ENCODE data around the gene CIDEC. TPM values are rescaled to one million over a fixed set of nuclear protein-coding genes. Genes with fewer than 3 reads are reported as not detected.
A peak's percentile ranks its signal among the peaks of the same experiment; 100 is the strongest.

CIDEC gene
- total and polyA plus RNA-seq, 2 of the 8 experiments (the other 6 are each of a cell fraction or from before 2014, with no cell fraction given), result not detected

DNA sequence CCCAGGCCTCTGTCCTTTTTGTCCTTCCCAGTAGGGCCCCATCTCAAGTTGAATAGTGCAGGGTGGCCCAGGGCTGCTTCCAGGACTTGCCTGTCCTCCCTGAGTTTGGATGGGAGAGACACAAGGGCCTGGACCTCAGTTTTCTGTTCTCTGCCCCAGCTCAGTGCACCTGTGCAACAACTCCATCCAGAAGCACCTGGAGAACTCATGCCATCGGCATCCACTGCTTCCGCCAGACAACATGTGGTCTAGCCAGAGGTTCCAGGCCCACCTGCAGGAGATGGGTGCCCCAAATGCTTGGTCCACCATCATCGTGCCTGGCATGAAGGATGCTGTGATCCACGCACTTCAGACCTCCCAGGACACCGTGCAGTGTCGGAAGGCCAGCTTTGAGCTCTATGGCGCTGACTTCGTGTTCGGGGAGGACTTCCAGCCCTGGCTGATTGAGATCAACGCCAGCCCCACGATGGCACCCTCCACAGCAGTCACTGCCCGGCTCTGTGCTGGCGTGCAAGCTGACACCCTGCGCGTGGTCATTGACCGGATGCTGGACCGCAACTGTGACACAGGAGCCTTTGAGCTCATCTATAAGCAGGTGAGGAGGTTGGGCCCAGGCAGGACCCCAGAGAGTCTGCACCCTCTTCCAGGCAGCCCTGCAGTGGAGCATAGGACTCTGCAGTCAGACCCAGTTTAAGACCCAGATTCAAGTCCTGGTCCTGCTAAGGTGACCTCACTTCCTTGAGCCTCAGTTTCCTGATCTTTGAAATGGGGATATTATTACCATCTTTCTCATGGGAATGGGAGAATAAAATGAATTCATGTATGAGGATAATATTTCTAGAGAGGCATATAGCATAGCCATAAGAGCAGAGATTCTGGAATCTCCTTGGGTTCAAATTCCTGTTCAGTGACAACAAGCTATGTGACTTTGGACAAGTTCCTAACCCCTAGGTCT, 51.0 kb downstream of the CIDEC start:
- no peaks in the 10 kb centered on the region for H3K36me3 ChIP-seq (ENCODE audit: control insufficient read depth in 2 of 4, insufficient read depth in 4 of 4, low read length in 3 of 4)
- no peak overlapping the region for H3K27ac ChIP-seq (ENCODE audit: low read depth, low read length)
- H3K4me2 ChIP-seq (ENCODE audit: insufficient read depth in 1 of 2, low read depth in 2 of 2, low read length in 2 of 2), result no peak overlapping the region
- no peaks in the 10 kb centered on the region for H3K79me2 ChIP-seq (ENCODE audit: control insufficient read depth in 1 of 2, insufficient read depth in 2 of 2, low read length in 2 of 2)
- H3K23me2 ChIP-seq (ENCODE audit: low read depth, low read length), result no peaks in the 10 kb centered on the region
- CTCF ChIA-PET (ENCODE audit: partially characterized antibody), result interaction anchor here (0.6 to 7.9 kb wide), 17 partner anchors 7 to 519 kb away, joined by 3 to 74 read pairs (median 4); partner anchors contain the start of gene CIDEC
- H2BK5ac ChIP-seq (ENCODE audit: low read depth, low read length), result no peak overlapping the region
- no peak overlapping the region for H3K4me3 ChIP-seq (ENCODE audit: extremely low read depth in 1 of 4, insufficient read depth in 2 of 4, low read depth in 3 of 4, low read length in 4 of 4)
- H3K9me3 ChIP-seq (ENCODE audit: insufficient read depth in 2 of 2, low read depth in 1 of 2, low read length in 1 of 2), result no peaks in the 10 kb centered on the region
- peaks cover 0 to 5% (median 2%) of the 10 kb centered on the region in 4 experiments; a peak in 2 of 7 replicates for H3K4me1 ChIP-seq (replicated peaks in 1 of 4; ENCODE audit: control insufficient read depth in 3 of 4, insufficient read depth in 4 of 4, low read length in 3 of 4)
- no peak overlapping the region for H4K91ac ChIP-seq (replicated peaks; ENCODE audit: insufficient read length, low read length)
- no peak overlapping the region for H3K23ac ChIP-seq (ENCODE audit: insufficient read length)
- H3K4ac ChIP-seq (replicated peaks; ENCODE audit: insufficient read length, low read depth, low read length), result peak overlapping the region; percentile 87
- H4K5ac ChIP-seq (ENCODE audit: insufficient read length, low read depth, low read length), result no peak overlapping the region
- H3K79me1 ChIP-seq (ENCODE audit: low read depth, low read length), result no peaks in the 10 kb centered on the region
- no peaks in the 10 kb centered on the region for H3K27me3 ChIP-seq (replicated peaks in 1 of 4; ENCODE audit: control insufficient read depth in 3 of 4, extremely low read depth in 1 of 4, insufficient read depth in 3 of 4, low read length in 3 of 4)
- H3K14ac ChIP-seq (ENCODE audit: insufficient read length), result no peak overlapping the region
- DNase-seq (ENCODE audit: low read depth in 1 of 2, low spot score in 2 of 2) (no peak), FAIRE-seq (no peak)
- no peak overlapping the region for H2BK15ac ChIP-seq (ENCODE audit: low read length)
- no peak overlapping the region for H3K18ac ChIP-seq (ENCODE audit: extremely low read depth, low read length)
- no peak for TF ChIP-seq SRF (IDR thresholded peaks at IDR 0.05; ENCODE audit: low read depth, low read length)
- no peak for TF ChIP-seq BACH1 (IDR thresholded peaks at IDR 0.05; ENCODE audit: low read length)
- no peak for TF ChIP-seq RXRA (IDR thresholded peaks at IDR 0.05; ENCODE audit: insufficient read depth, low read depth, low read length)
- TF ChIP-seq KDM1A (IDR thresholded peaks at IDR 0.05; ENCODE audit: borderline replicate concordance, low read length), result peak; percentile 33; the same call in 1 of the 2 replicates
- TF ChIP-seq ZNF274 (IDR thresholded peaks at IDR 0.05; ENCODE audit: borderline replicate concordance, extremely low read depth, low read length), result no peak
- TF ChIP-seq, protein P1, sequence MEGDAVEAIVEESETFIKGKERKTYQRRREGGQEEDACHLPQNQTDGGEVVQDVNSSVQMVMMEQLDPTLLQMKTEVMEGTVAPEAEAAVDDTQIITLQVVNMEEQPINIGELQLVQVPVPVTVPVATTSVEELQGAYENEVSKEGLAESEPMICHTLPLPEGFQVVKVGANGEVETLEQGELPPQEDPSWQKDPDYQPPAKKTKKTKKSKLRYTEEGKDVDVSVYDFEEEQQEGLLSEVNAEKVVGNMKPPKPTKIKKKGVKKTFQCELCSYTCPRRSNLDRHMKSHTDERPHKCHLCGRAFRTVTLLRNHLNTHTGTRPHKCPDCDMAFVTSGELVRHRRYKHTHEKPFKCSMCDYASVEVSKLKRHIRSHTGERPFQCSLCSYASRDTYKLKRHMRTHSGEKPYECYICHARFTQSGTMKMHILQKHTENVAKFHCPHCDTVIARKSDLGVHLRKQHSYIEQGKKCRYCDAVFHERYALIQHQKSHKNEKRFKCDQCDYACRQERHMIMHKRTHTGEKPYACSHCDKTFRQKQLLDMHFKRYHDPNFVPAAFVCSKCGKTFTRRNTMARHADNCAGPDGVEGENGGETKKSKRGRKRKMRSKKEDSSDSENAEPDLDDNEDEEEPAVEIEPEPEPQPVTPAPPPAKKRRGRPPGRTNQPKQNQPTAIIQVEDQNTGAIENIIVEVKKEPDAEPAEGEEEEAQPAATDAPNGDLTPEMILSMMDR (IDR thresholded peaks at IDR 0.05; ENCODE audit: control extremely low read depth in 1 of 3, insufficient read depth in 1 of 3, low read depth in 1 of 3, low read length in 3 of 3), result no peak
- no peak overlapping the region for H2AK5ac ChIP-seq (ENCODE audit: low read depth, low read length)
- no peak overlapping the region for H2BK12ac ChIP-seq (ENCODE audit: low read depth, low read length)
- no peak overlapping the region for H2AFZ ChIP-seq (ENCODE audit: low read length)
- no peak overlapping the region for H2BK20ac ChIP-seq (ENCODE audit: low read length)
- WGBS, 2 experiments (ENCODE audit: extremely low coverage in 1 of 2, insufficient coverage in 1 of 2, insufficient read length in 1 of 2, insufficient replicate concordance in 2 of 2, low coverage in 1 of 2, low lambda C conversion rate in 2 of 2, missing lambda C conversion rate in 1 of 2), result 91% methylated on average over 17 of the region's 17 CpGs; no CpG with 5 or more reads in 1 of the 2 experiments
- 0 out of 2 replicates have a peak overlapping the region, but pooled peaks have one; percentile 41 for H4K8ac ChIP-seq (ENCODE audit: extremely low read depth, insufficient read depth, low read length)
- H2BK120ac ChIP-seq (replicated peaks; ENCODE audit: low read depth, low read length), result no peak overlapping the region
- H3K56ac ChIP-seq (replicated peaks; ENCODE audit: insufficient read length, low read depth, low read length), result no peak overlapping the region
- peaks cover 0 to under 1% of the 10 kb centered on the region in 2 experiments for H4K20me1 ChIP-seq (replicated peaks in 1 of 2; ENCODE audit: control insufficient read depth in 1 of 2, insufficient read depth in 2 of 2, low read length in 2 of 2)
- H3K9ac ChIP-seq (replicated peaks in 1 of 4; ENCODE audit: extremely low read depth in 1 of 4, low read depth in 3 of 4, low read length in 3 of 4), result no peak overlapping the region
- POLR2A ChIA-PET (ENCODE audit: partially characterized antibody), result interaction anchor here (0.8 to 1.4 kb wide), 5 partner anchors 12 to 117 kb away, joined by 3 to 5 read pairs (median 3); no protein-coding TSS in a partner anchor

All from H1 (cell line).